ENCODE results near the gene TTYH3.

- TF ChIP-seq SP1 (CRISPR knock-in tag; conservative IDR thresholded peaks at IDR 0.05): no peak
- TF ChIP-seq IRF1 (CRISPR knock-in tag; IDR thresholded peaks at IDR 0.05): no peak
- TF ChIP-seq ZNF671 (CRISPR knock-in tag; IDR thresholded peaks at IDR 0.05): no peak
- no peak for TF ChIP-seq ATF2 (CRISPR knock-in tag; IDR thresholded peaks at IDR 0.05; ENCODE audit: borderline replicate concordance, low read depth)
- no peak for TF ChIP-seq STAT6 (CRISPR knock-in tag; conservative IDR thresholded peaks at IDR 0.05; ENCODE audit: low read depth)
- no peak for TF ChIP-seq ATF6 (CRISPR knock-in tag; IDR thresholded peaks at IDR 0.05)
Measured at GRCh38 chr7:2652736-2653060, 20.9 kb downstream of the TTYH3 start.
